Mucosa of stomach (tissue), 1 donor: ENCODE results near the gene SUCO.

Source experiments
- H3K27me3 ChIP-seq: one replicate; pipeline ENCODE4 v1.7.0; 2013; ENCODE audit warnings: mild to moderate bottlenecking, low read length; ENCODE audit not compliant: control insufficient read depth, insufficient read depth
- H3K36me3 ChIP-seq: one replicate; pipeline ENCODE4 v1.7.0; 2013; ENCODE audit warnings: low read length; ENCODE audit not compliant: control insufficient read depth, insufficient read depth
- H3K4me1 ChIP-seq: one replicate; pipeline ENCODE4 v1.7.0; 2013; ENCODE audit warnings: mild to moderate bottlenecking, low read length; ENCODE audit not compliant: control insufficient read depth, insufficient read depth
- H3K4me3 ChIP-seq: one replicate; pipeline ENCODE4 v1.7.0; 2013; ENCODE audit warnings: low read length
- H3K9ac ChIP-seq: one replicate; pipeline ENCODE4 v1.7.0; 2013; ENCODE audit warnings: mild to moderate bottlenecking, low read length, moderate library complexity
- H3K9me3 ChIP-seq: one replicate; pipeline ENCODE4 v1.7.0; 2013; ENCODE audit warnings: mild to moderate bottlenecking, low read length, moderate library complexity; ENCODE audit not compliant: control insufficient read depth
- donor health status: Pancreatic carcinoma.

SUCO gene

DNA sequence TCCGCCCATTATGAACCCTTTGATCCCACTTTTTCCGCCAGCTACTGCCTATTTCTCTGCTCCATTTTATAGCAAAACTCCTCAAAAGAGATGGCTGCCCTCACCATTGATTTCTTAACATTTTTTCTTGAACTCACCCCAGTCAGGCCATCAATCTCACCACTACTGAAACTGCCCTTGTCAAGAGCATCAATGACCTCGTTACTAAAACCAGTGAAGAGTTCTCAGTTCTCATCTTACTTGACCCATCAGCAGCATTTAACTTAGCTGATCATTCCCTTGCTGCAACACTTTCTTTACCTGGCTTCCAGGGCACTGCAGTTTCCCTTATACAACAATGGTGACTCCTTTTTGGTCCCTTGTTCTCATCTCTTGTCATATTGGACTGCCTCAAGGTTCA lies 90.8 kb downstream of the SUCO start:
- H3K9ac ChIP-seq, result no peak overlapping the region
- H3K4me3 ChIP-seq, result no peak overlapping the region
- H3K4me1 ChIP-seq, result no peaks in the 10 kb centered on the region
- no peaks in the 10 kb centered on the region for H3K27me3 ChIP-seq
- peaks cover 4% of the 10 kb centered on the region for H3K9me3 ChIP-seq
- no peaks in the 10 kb centered on the region for H3K36me3 ChIP-seq

DNA sequence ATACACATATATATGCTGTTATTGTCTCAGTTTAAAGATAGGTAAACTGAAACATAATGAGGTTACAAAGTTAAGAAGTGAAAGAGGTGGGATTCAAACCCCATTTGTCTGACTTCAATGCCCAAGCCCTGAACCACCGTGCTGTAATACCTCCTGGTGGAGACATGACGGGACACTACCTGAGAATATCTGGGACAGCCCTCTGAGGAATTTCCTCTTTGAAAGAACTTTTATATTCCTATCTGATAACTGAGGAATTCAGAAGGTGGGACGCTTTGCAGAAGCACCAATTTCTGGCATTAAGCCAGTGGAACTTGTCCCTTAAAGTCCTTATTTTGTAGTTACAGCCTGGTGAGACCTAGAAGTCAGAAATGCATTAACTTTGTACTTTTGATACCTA lies 93.9 kb downstream of the SUCO start:
- no peaks in the 10 kb centered on the region for H3K27me3 ChIP-seq
- H3K9me3 ChIP-seq, result no peaks in the 10 kb centered on the region
- H3K36me3 ChIP-seq, result no peaks in the 10 kb centered on the region
- H3K4me1 ChIP-seq, result no peaks in the 10 kb centered on the region
- no peak overlapping the region for H3K4me3 ChIP-seq
- H3K9ac ChIP-seq, result no peak overlapping the region

DNA sequence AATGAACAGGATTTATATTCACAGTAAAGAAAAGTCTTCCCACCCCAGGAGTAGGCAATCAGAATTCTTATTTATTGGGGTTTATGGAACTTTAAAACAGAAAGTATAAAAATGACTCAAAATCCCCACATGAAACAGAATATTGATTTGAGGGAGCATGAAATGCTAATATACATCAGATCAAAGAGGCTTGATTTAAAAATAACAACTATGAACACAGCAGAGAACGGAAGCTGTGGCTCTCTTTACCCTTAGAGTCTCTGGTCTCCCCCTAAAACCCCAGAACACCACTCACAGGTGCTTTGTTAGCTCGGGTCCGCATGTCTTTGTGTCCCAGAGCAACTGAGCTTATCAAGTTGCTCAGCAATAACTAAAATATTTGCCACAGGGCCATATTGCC lies 94.8 kb downstream of the SUCO start:
- H3K9me3 ChIP-seq, result no peaks in the 10 kb centered on the region
- no peak overlapping the region for H3K9ac ChIP-seq
- no peaks in the 10 kb centered on the region for H3K27me3 ChIP-seq
- H3K36me3 ChIP-seq, result no peaks in the 10 kb centered on the region
- H3K4me3 ChIP-seq, result no peak overlapping the region
- H3K4me1 ChIP-seq, result no peaks in the 10 kb centered on the region

DNA sequence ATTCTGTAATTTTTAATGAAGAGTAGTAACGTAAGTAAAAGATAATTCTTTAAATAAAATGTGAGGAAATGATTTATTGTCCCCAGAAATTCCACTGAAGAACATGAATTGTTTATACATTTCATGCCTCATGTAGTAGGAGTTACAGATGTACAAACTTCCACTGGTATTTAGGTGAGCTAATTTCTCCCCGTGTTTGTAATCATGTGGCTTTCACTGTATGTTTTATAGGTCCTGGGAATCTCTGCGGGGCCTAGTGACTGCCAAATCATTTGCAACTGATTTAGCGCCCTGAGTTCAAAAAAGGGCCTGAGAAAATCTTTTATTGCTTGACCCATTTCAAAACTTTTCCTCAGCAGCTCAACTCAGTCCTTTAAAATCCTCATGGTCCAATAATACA lies 95.5 kb downstream of the SUCO start:
- Histone ChIP-seq H3K4me3 (no peak overlapping the region), H3K9ac (no peak overlapping the region)

DNA sequence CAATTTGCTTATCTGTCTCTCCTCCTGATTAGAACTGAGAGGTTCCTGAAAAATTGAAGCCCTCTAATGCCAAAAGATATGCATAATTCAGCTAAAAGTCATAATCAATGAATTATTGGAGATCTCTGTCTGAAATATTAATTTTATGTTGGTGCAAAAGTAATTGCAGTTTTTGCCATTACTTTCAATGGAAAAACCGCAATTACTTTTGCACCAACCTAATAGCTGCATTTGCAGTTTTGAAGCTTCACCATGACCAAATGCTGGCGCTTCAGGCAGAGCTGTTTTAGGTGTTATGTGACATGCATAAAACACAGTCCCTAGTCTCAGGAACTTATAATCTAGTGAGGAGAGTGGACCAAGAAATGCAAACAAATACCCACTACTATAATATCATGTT lies 96.2 kb downstream of the SUCO start:
- no peaks in the 10 kb centered on the region for H3K9me3 ChIP-seq
- H3K4me3 ChIP-seq, result no peak overlapping the region
- no peaks in the 10 kb centered on the region for H3K36me3 ChIP-seq
- no peaks in the 10 kb centered on the region for H3K27me3 ChIP-seq
- H3K9ac ChIP-seq, result no peak overlapping the region
- H3K4me1 ChIP-seq, result no peaks in the 10 kb centered on the region

More for the DNA sequence above, 95.5 kb downstream of the SUCO start:
- Histone ChIP-seq H3K4me1 (no peaks in the 10 kb centered on the region), H3K9me3 (no peaks in the 10 kb centered on the region), H3K36me3 (no peaks in the 10 kb centered on the region), H3K27me3 (no peaks in the 10 kb centered on the region)

DNA sequence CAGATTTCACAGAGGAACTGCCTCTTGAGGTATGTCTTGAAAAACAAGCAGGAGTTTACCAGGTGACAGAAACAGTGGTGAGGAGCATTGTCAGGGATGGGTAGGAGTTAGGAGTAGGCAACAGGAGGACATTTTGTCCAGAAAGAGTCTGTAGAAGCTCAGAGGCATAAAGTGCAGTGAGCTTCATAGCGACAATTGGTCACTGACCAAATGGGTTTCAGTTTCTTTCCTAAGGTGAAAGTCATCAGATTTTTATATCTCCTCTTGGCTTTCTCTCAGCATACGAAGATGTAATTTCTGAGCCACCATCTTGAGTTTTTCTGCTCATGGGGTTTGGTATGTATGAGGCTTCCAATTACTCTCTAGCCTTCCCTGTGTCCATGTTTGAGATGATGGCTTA lies 96.7 kb downstream of the SUCO start:
- no peak overlapping the region for H3K4me3 ChIP-seq
- no peaks in the 10 kb centered on the region for H3K9me3 ChIP-seq
- no peaks in the 10 kb centered on the region for H3K36me3 ChIP-seq
- H3K9ac ChIP-seq, result no peak overlapping the region
- H3K4me1 ChIP-seq, result no peaks in the 10 kb centered on the region
- H3K27me3 ChIP-seq, result no peaks in the 10 kb centered on the region

DNA sequence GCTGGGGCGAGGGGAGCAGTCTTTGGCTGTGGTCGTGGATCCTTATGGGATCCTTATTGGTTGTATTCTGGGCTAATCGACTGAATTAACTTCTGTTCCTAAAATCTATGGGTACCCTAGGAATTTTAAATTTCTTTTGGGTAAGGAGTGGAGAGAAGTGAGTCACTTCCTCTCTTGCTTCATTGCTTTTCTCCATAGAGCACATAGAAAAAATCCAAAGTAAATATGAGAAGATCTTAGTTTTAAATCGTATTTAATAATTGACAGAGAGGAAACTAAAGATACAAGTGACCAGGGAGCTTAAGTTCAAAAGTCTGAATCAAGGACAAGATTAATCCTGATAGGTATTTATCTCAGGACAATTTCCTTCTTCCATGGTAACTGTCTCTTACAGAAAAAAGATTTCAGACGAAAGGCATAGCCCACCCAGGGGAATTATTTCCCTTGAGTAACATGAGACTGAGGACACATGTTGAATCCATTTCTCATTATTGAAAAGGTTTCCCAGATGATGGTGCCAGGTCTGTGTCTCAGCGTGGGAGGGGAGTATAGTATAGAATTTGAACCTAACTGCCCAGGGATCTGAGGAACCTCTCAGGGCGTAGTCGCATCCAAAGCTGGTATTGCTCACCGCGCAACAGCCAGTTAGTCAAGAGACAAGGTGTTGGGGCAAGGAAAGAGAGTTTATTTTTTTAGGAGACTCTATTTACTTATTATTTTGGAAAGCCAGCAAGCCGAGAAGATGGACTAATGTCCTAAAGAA lies 97.3 kb downstream of the SUCO start:
- no peaks in the 10 kb centered on the region for H3K36me3 ChIP-seq
- H3K4me1 ChIP-seq, result no peaks in the 10 kb centered on the region
- no peaks in the 10 kb centered on the region for H3K27me3 ChIP-seq
- H3K9me3 ChIP-seq, result no peaks in the 10 kb centered on the region
- H3K9ac ChIP-seq, result no peak overlapping the region
- no peak overlapping the region for H3K4me3 ChIP-seq

DNA sequence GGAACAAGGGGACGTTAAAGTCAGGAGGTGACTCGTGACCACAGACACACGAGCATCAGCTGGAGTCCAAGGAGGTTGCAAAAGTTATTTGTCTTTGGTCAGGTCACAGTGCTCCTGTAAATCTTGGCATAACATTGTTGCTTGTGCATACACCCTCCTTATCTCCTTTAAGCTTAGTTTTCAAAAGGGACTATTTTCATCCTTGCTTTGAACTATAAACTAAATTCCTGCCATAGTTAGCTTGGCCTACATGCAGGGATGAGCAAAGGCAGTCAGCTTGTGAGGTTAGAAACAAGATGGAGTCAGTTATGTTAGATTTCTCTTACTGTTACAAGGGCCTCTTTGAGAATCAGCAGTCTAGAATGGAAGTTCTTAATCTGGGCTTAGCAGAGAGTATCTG lies 97.9 kb downstream of the SUCO start:
- H3K36me3 ChIP-seq, result no peaks in the 10 kb centered on the region
- no peak overlapping the region for H3K9ac ChIP-seq
- no peaks in the 10 kb centered on the region for H3K27me3 ChIP-seq
- H3K4me3 ChIP-seq, result no peak overlapping the region
- H3K4me1 ChIP-seq, result no peaks in the 10 kb centered on the region
- H3K9me3 ChIP-seq, result no peaks in the 10 kb centered on the region

DNA sequence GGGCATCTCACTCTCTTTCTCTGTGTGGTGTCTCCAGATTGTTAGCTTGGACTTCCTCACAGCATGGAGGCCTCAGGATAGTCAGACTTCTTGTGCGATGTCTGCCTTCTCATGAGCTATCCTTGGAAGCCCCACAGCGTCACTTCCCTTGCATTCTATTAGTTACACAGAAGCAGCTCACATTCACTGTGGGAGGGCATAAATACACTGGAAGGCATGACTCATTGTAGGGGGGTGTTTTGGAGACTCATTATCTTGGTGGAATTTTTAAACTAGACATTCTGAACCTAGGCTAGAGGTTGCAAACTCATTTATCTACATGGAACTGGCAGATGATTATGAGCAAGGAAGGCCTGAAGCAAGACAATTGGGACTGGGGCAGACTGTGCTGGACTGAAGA lies 104.6 kb downstream of the SUCO start:
- Histone ChIP-seq H3K4me1 (no peaks in the 10 kb centered on the region), H3K27me3 (no peaks in the 10 kb centered on the region), H3K9me3 (no peaks in the 10 kb centered on the region), H3K36me3 (no peaks in the 10 kb centered on the region), H3K4me3 (no peak overlapping the region), H3K9ac (no peak overlapping the region)

DNA sequence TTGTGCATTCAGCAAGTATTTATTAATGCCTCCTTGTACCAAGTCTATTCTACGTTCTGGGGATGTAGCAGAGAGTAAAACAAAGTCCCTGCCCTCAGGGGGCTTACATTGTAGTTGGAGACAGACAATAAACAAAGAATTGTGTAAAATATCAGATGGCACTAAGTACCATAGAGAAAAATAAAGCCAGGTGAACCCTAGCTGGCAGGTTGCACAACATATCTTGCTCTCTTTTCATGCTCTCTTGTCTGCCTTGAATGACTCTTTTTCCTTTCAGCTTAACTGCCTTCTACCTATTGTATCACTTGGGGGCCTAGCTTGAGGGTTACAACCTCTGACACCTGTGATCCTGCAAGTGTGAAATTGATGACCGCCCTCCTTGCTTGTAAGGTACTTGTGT lies 105.3 kb downstream of the SUCO start:
- Histone ChIP-seq H3K27me3 (no peaks in the 10 kb centered on the region), H3K4me1 (no peaks in the 10 kb centered on the region), H3K9ac (no peak overlapping the region)

DNA sequence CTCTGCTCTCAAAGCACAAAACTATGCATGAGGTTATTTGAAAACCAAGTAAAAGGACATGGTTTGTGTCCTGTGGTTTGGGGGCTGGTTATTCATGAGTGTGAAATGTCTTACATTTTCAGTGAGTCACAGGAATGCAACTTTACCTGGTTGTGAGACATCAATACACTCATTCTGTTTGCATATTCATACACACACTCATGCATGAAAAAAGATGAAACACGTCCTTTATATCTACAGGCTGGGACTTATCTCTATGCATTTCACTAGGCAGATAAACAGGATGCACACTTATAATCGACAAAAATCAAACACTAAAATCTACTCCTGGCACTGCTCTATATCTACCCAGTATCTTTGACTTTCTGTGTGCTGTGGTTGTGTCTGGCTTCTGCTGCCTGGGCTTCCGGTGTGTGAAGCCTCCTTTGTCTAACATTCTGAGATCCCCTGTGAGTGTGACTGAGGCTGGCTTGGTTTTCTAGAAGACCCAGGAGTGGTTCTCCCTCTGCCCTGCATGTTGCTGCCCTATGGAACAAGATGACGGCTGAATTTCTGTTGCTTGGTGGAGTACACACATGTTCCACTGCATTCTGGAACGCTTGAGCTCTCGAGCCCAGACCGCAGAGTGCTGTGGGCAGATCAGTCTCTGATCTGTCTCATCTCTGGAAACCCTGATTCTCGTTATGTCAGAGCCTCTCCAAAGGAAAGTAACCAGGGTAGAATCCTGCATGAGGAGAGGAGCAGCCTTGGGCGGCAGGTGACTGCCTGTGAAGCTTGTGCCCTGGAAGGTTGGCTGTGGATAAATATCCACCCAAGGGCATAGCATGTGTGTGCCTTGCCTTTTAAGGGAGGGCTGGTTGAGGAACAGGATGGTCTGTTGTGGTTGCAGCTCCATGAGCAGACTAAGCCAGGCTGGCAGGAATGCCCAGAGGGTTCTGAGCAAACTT lies 106.2 kb downstream of the SUCO start:
- H3K36me3 ChIP-seq, result no peaks in the 10 kb centered on the region

More for the DNA sequence above, 105.3 kb downstream of the SUCO start:
- no peaks in the 10 kb centered on the region for H3K36me3 ChIP-seq
- no peak overlapping the region for H3K4me3 ChIP-seq
- H3K9me3 ChIP-seq, result no peaks in the 10 kb centered on the region

DNA sequence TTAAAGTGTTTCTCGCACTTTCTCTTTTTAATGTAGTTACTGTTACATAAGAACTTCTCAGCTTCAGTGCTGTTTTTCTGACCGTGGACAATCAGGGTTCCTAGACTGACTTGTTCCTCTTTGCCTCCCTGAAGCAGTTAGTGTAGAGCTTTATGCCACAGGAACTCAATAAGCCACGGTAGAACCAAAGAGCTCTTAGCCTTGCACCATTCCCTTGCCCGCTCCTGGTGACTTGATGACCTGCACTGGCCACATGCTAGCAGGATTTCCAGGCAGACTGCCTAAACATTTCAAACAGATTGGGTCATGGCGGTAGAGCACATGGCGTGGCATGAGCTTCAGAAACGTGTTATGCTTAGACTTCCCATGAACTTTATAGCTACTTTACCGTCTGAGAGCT lies 107.2 kb downstream of the SUCO start:
- H3K4me1 ChIP-seq, result no peaks in the 10 kb centered on the region
- H3K9me3 ChIP-seq, result no peaks in the 10 kb centered on the region
- H3K27me3 ChIP-seq, result no peaks in the 10 kb centered on the region
- H3K9ac ChIP-seq, result no peak overlapping the region
- H3K36me3 ChIP-seq, result no peaks in the 10 kb centered on the region
- H3K4me3 ChIP-seq, result no peak overlapping the region

More for the DNA sequence above, 106.2 kb downstream of the SUCO start:
- H3K9me3 ChIP-seq, result no peaks in the 10 kb centered on the region
- H3K27me3 ChIP-seq, result no peaks in the 10 kb centered on the region
- H3K4me3 ChIP-seq, result no peak overlapping the region
- H3K9ac ChIP-seq, result no peak overlapping the region
- H3K4me1 ChIP-seq, result no peaks in the 10 kb centered on the region
